ENCODE data around the gene MORC4. TPM values are rescaled to one million over a fixed set of nuclear protein-coding genes. Genes with fewer than 3 reads are reported as not detected.

MORC4 gene
- total and polyA plus RNA-seq, 4 donors, result 12.8 to 26.4 (median 17.9) TPM

DNA sequence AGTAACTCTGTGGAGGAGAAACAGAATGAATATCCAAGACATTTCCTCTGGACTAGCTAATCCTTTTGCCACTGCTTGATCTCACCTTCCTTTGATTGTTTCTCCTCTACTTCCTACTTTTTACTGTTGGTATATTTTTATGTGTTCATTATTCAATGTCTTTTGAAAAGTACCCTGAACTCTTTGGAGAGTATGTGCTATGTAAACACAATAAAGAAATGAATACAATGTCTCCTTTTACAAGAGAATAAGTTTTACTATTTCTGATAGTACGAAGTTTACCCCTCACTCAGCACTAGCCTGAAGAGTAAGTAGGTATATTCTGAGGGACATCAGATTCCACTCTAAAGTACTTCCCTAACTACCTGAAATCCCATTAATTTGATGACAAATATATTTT lies 59.9 kb downstream of the MORC4 start:
- no CpG with 5 or more reads among the region's 1 CpG for WGBS (ENCODE audit: insufficient coverage)
- Histone ChIP-seq H3K4me3 (ENCODE audit: low read depth, low read length) (no peak overlapping the region), H3K4me1 (ENCODE audit: control insufficient read depth, insufficient read depth, low read length) (no peaks in the 10 kb centered on the region), H3K27ac (ENCODE audit: low read depth, low read length) (no peak overlapping the region), H3K36me3 (ENCODE audit: control insufficient read depth, insufficient read depth, low read length) (peaks cover 4% of the 10 kb centered on the region), H3K27me3 (ENCODE audit: control insufficient read depth, insufficient read depth, low read length) (peaks cover 10% of the 10 kb centered on the region), H3K9me3 (ENCODE audit: control insufficient read depth, insufficient read depth, low read length) (no peaks in the 10 kb centered on the region)
- no peak for DNase-seq (ENCODE audit: low read depth in 4 of 6, low spot score in 6 of 6)

DNA sequence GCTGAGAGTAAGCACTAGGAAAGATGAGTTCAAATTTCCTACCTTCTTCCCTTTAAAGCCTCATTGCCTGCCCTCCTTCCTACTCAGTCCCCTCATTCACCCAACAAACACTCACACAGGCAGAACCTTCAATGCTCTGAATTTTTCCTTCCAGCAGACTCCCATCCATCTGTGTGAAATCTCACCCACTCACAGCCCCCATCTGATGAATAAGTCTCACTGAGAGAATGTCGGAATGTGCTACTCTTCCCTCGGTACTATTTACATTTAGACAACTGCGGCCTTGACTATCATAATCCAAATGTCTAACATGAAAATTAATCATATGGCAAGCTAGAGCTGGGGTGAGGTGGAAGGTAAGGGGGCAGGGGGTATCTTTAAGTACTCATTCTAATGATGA lies 60.4 kb downstream of the MORC4 start:
- Histone ChIP-seq H3K27me3 (ENCODE audit: control insufficient read depth, insufficient read depth, low read length) (peaks cover 10% of the 10 kb centered on the region), H3K9me3 (ENCODE audit: control insufficient read depth, insufficient read depth, low read length) (no peaks in the 10 kb centered on the region), H3K4me1 (ENCODE audit: control insufficient read depth, insufficient read depth, low read length) (no peaks in the 10 kb centered on the region), H3K36me3 (ENCODE audit: control insufficient read depth, insufficient read depth, low read length) (peaks cover 4% of the 10 kb centered on the region), H3K4me3 (ENCODE audit: low read depth, low read length) (no peak overlapping the region), H3K27ac (ENCODE audit: low read depth, low read length) (no peak overlapping the region)
- no CpG with 5 or more reads among the region's 3 CpGs for WGBS (ENCODE audit: insufficient coverage)
- DNase-seq (ENCODE audit: low read depth in 4 of 6, low spot score in 6 of 6), result no peak

DNA sequence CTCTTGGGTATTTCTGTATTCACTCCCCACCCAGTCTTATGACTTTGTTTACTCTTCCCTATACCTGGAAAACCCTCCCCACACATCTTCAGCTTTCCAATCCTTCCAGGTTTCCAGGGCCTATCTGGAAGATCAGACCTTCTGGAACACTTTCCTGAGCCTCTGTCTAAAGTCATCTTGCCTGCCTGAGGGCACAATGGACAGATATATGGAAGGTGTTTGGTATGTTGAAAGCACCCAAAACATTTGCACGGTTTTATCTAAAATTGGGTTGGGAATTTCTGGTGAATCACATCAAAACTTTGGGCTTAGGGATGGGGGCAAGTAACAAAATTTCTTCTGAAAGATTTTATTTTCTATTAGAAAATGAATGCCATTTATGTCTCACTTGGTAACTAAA lies 63.8 kb downstream of the MORC4 start:
- H3K9me3 ChIP-seq (ENCODE audit: control insufficient read depth, insufficient read depth, low read length), result no peaks in the 10 kb centered on the region
- DNase-seq (ENCODE audit: low read depth in 4 of 6, low spot score in 6 of 6), result no peak
- no CpG with 5 or more reads among the region's 1 CpG for WGBS (ENCODE audit: insufficient coverage)
- H3K4me1 ChIP-seq (ENCODE audit: control insufficient read depth, insufficient read depth, low read length), result no peaks in the 10 kb centered on the region
- H3K4me3 ChIP-seq (ENCODE audit: low read depth, low read length), result no peak overlapping the region
- no peak overlapping the region for H3K27ac ChIP-seq (ENCODE audit: low read depth, low read length)
- H3K36me3 ChIP-seq (ENCODE audit: control insufficient read depth, insufficient read depth, low read length), result peaks cover 1% of the 10 kb centered on the region
- H3K27me3 ChIP-seq (ENCODE audit: control insufficient read depth, insufficient read depth, low read length), result peaks cover 11% of the 10 kb centered on the region

DNA sequence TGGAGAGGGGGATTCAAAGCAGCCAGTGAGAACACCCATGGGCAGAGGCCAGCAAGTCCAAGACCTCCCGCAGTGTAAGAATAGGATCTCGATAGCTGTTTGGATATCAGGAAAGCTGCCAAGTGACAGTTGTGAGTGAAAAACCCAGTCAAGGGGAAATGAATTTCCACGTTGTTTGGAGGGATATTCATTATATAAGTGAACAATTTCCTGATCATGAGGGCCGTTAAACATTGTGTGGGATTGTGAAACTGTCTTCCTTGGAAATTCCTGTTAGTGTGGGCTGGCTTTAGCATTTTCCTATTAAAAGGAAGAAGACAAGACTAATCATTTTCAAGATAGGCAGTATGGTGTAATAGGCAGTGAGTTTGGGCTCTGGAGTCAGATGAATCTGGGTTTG lies 64.8 kb downstream of the MORC4 start:
- WGBS (ENCODE audit: insufficient coverage), result 36% methylated on average over 4 of the region's 4 CpGs
- Histone ChIP-seq H3K27ac (ENCODE audit: low read depth, low read length) (no peak overlapping the region), H3K4me1 (ENCODE audit: control insufficient read depth, insufficient read depth, low read length) (no peaks in the 10 kb centered on the region), H3K27me3 (ENCODE audit: control insufficient read depth, insufficient read depth, low read length) (peaks cover 11% of the 10 kb centered on the region), H3K36me3 (ENCODE audit: control insufficient read depth, insufficient read depth, low read length) (no peaks in the 10 kb centered on the region), H3K4me3 (ENCODE audit: low read depth, low read length) (no peak overlapping the region), H3K9me3 (ENCODE audit: control insufficient read depth, insufficient read depth, low read length) (no peaks in the 10 kb centered on the region)
- no peak for DNase-seq (ENCODE audit: low read depth in 4 of 6, low spot score in 6 of 6)

DNA sequence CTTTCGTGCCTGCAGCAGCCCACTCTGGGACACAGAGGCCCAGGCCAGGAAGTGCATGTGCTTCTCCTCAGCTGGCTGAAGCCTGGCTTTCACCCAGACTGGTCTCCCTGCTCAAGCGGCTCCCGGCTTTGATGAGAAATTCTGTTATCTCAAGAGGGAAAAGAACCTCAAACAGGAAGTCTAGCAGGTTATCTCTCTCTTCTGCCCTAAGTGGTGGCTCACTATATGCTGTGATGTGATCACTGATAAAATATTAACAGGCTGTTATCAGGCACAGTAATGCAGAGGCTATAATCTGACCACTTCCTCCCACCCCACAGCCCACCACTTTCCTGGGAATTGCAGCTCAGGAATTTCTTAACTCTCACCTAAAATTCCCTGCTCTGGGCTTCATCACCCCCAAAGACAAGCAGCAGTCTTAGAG lies 66.5 kb downstream of the MORC4 start:
- H3K27ac ChIP-seq (ENCODE audit: low read depth, low read length), result no peak overlapping the region
- 47% methylated on average over 2 of the region's 3 CpGs for WGBS (ENCODE audit: insufficient coverage)
- no peaks in the 10 kb centered on the region for H3K9me3 ChIP-seq (ENCODE audit: control insufficient read depth, insufficient read depth, low read length)
- peaks cover 6% of the 10 kb centered on the region for H3K27me3 ChIP-seq (ENCODE audit: control insufficient read depth, insufficient read depth, low read length)
- no peaks in the 10 kb centered on the region for H3K4me1 ChIP-seq (ENCODE audit: control insufficient read depth, insufficient read depth, low read length)
- H3K36me3 ChIP-seq (ENCODE audit: control insufficient read depth, insufficient read depth, low read length), result no peaks in the 10 kb centered on the region
- DNase-seq (ENCODE audit: low read depth in 4 of 6, low spot score in 6 of 6), result no peak
- H3K4me3 ChIP-seq (ENCODE audit: low read depth, low read length), result no peak overlapping the region

- H3K36me3 ChIP-seq (ENCODE audit: control insufficient read depth, insufficient read depth, low read length), result no peaks in the 10 kb centered on the region
- H3K9me3 ChIP-seq (ENCODE audit: control insufficient read depth, insufficient read depth, low read length), result no peaks in the 10 kb centered on the region
- H3K27ac ChIP-seq (ENCODE audit: low read depth, low read length), result no peak overlapping the region
- peaks cover 6% of the 10 kb centered on the region for H3K27me3 ChIP-seq (ENCODE audit: control insufficient read depth, insufficient read depth, low read length)
- H3K4me3 ChIP-seq (ENCODE audit: low read depth, low read length), result no peak overlapping the region
- DNase-seq (ENCODE audit: low read depth in 4 of 6, low spot score in 6 of 6), result no peak
- 77% methylated on average over 5 of the region's 6 CpGs for WGBS (ENCODE audit: insufficient coverage)
- no peaks in the 10 kb centered on the region for H3K4me1 ChIP-seq (ENCODE audit: control insufficient read depth, insufficient read depth, low read length)
These were observed 67.0 kb downstream of the MORC4 start for GRCh38 chrX:106932960-106933537.

DNA sequence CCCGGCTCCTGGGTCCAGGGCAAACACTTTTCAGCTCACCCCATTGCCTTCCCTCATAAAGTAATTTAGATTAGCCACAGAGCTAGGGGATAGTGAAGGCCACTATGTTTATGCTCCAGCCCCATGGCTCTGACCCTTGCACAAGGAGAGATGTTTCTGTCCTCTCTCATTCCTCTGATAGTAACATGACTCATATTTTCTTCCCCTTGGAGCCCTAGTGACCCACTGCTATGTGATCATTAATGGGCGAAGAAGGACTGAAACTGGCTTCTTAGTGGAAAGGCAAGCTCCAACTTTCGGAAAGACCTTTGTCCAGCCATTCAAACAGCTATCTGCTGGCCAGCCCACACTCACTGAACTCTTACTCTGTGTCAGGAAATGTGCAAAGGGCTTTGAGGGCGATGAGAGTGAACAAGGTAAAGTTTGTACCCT lies 67.5 kb downstream of the MORC4 start:
- Histone ChIP-seq H3K27me3 (ENCODE audit: control insufficient read depth, insufficient read depth, low read length) (peaks cover 3% of the 10 kb centered on the region), H3K9me3 (ENCODE audit: control insufficient read depth, insufficient read depth, low read length) (no peaks in the 10 kb centered on the region), H3K36me3 (ENCODE audit: control insufficient read depth, insufficient read depth, low read length) (no peaks in the 10 kb centered on the region), H3K4me1 (ENCODE audit: control insufficient read depth, insufficient read depth, low read length) (no peaks in the 10 kb centered on the region), H3K27ac (ENCODE audit: low read depth, low read length) (no peak overlapping the region), H3K4me3 (ENCODE audit: low read depth, low read length) (no peak overlapping the region)
- DNase-seq (ENCODE audit: low read depth in 4 of 6, low spot score in 6 of 6), result no peak
- 100% methylated on average over 1 of the region's 4 CpGs for WGBS (ENCODE audit: insufficient coverage)

DNA sequence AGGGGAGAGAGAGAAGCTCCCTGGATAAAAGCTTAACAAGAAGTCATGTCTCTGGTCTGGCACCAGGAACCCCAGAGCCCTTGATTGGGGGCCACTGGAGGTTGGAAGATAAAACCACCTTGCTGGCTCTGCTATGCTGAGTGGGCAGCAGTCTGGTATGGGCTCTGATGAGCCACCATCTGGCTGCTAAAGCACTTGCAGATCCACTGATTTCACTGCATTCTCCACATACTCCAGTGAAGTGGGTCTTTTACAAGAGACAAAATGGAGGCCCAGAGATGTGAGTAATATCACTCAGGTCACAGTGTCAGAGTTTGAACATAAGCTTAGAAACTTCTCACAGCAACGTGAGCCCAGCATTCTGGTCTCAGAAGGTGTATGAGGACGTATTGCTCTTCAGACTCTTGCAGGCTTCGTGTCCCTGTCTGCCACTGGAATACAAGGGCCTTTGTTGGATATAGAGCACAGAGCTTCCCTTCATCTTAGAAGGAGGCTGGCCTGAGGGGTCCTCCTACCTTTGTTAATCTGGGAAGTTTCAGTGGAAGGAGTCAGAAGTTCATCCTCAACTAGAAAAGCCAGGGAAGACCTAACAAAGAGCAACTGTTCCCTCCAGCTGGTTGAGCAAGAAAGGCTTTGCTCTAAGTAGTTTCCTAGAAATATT lies 68.1 kb downstream of the MORC4 start:
- 65% methylated on average over 3 of the region's 3 CpGs for WGBS (ENCODE audit: insufficient coverage)
- no peak for DNase-seq (ENCODE audit: low read depth in 4 of 6, low spot score in 6 of 6)
- no peak overlapping the region for H3K4me3 ChIP-seq (ENCODE audit: low read depth, low read length)
- no peaks in the 10 kb centered on the region for H3K9me3 ChIP-seq (ENCODE audit: control insufficient read depth, insufficient read depth, low read length)
- peaks cover 7% of the 10 kb centered on the region for H3K27me3 ChIP-seq (ENCODE audit: control insufficient read depth, insufficient read depth, low read length)
- no peaks in the 10 kb centered on the region for H3K4me1 ChIP-seq (ENCODE audit: control insufficient read depth, insufficient read depth, low read length)
- H3K36me3 ChIP-seq (ENCODE audit: control insufficient read depth, insufficient read depth, low read length), result no peaks in the 10 kb centered on the region
- no peak overlapping the region for H3K27ac ChIP-seq (ENCODE audit: low read depth, low read length)

- Histone ChIP-seq H3K4me3 (ENCODE audit: low read depth, low read length) (no peak overlapping the region), H3K36me3 (ENCODE audit: control insufficient read depth, insufficient read depth, low read length) (no peaks in the 10 kb centered on the region), H3K9me3 (ENCODE audit: control insufficient read depth, insufficient read depth, low read length) (no peaks in the 10 kb centered on the region), H3K4me1 (ENCODE audit: control insufficient read depth, insufficient read depth, low read length) (no peaks in the 10 kb centered on the region), H3K27ac (ENCODE audit: low read depth, low read length) (no peak overlapping the region), H3K27me3 (ENCODE audit: control insufficient read depth, insufficient read depth, low read length) (peaks cover 5% of the 10 kb centered on the region)
- no peak for DNase-seq (ENCODE audit: low read depth in 4 of 6, low spot score in 6 of 6)
- WGBS (ENCODE audit: insufficient coverage), result 62% methylated on average over 4 of the region's 4 CpGs
These were observed 71.8 kb downstream of the MORC4 start for GRCh38 chrX:106928227-106928626.

DNA sequence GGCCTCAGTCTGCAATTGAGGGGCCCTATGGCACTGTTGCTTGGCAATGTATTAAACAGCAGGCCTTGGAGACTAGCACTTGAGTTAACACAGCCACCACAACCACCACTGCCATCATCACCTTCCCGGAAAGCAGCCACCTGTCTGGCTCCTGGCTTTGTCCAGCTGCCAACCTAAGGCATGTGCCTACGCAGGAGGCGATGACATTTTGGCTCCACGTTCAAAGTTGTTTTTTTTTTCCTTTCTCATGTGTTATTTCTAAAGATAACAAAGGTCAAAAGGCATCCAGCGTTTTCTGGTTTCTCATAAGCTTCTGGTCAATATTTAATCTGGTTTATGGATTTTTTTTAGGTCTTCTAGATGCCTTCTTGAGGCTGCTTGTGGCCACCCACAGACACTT lies 72.3 kb downstream of the MORC4 start:
- Histone ChIP-seq H3K36me3 (ENCODE audit: control insufficient read depth, insufficient read depth, low read length) (no peaks in the 10 kb centered on the region), H3K4me3 (ENCODE audit: low read depth, low read length) (no peak overlapping the region), H3K4me1 (ENCODE audit: control insufficient read depth, insufficient read depth, low read length) (no peaks in the 10 kb centered on the region), H3K27me3 (ENCODE audit: control insufficient read depth, insufficient read depth, low read length) (peaks cover 4% of the 10 kb centered on the region), H3K9me3 (ENCODE audit: control insufficient read depth, insufficient read depth, low read length) (no peaks in the 10 kb centered on the region), H3K27ac (ENCODE audit: low read depth, low read length) (no peak overlapping the region)
- WGBS (ENCODE audit: insufficient coverage), result no CpG with 5 or more reads among the region's 5 CpGs
- no peak for DNase-seq (ENCODE audit: low read depth in 4 of 6, low spot score in 6 of 6)

Data from spinal cord (tissue), 10 donors.